GM12878 (cell line): Measurements from ENCODE around the gene CARD18. TPM values are rescaled to one million over a fixed set of nuclear protein-coding genes. Genes with fewer than 3 reads are reported as not detected.

Source experiments
- ATAC-seq: fragments of 200-7000 bp; cut with Tn5 transposase; 3 replicates; pipeline ENCODE4 v1.9.1; 2020; ENCODE audit warnings: mild to moderate bottlenecking, moderate library complexity
- BruUV-seq: library from RNA; stranded (reverse); fragments of 400-500 nt; replicated peaks from 2 replicates; lab custom pipeline; 2021; lab: Mats Ljungman, UMichigan
- CTCF ChIA-PET: fragments of 300-600 bp; sonication (Branson Sonifier 250); formaldehyde crosslinking; extraction: SDS; loops from one replicate; lab custom pipeline; 2021; ENCODE audit warnings: inconsistent platforms; lab: Yijun Ruan, JAX
- POLR2A ChIA-PET: fragments of 350-600 bp; formaldehyde crosslinking; extraction: SDS; loops from one replicate; lab custom pipeline; 2021; ENCODE audit warnings: inconsistent platforms; lab: Charles Lee
- RAD21 ChIA-PET: fragments of 300-600 bp; sonication (Branson Sonifier 250); formaldehyde crosslinking; loops from one replicate; lab custom pipeline; 2023; ENCODE audit warnings: antibody characterized with exemption; ENCODE audit not compliant: unreplicated experiment; lab: Charles Lee
- SMC1A ChIA-PET: fragments of 300-600 bp; sonication (Branson Sonifier 250); formaldehyde crosslinking; loops from one replicate; lab custom pipeline; 2023; ENCODE audit not compliant: unreplicated experiment, uncharacterized antibody; lab: Charles Lee
- DNase-seq: peaks from one replicate; pipeline ENCODE4 v3.0.0-alpha.2; 2011; ENCODE audit warnings: low read depth, low spot score
- FAIRE-seq: peaks from 3 replicates; lab custom pipeline; 2011; peaks lifted over from hg19 to GRCh38; lab: Jason Lieb, UNC
- H2AFZ ChIP-seq: 2 replicates; pipeline ENCODE4 v1.6.0; 2011; ENCODE audit warnings: low read depth, low read length, control low read depth; ENCODE audit not compliant: control insufficient read depth
- H3K27ac ChIP-seq: 2 replicates; pipeline ENCODE4 v1.5.1; 2011; ENCODE audit warnings: control low read depth; ENCODE audit not compliant: control insufficient read depth, insufficient read depth
- H3K27me3 ChIP-seq, 2 experiments: replicated peaks in 1 of 2; 2 replicates each; pipeline versions ENCODE4 v1.6.0 to v1.6.1; 2011; ENCODE audit warnings: low read length in 1 of 2; ENCODE audit not compliant: control insufficient read depth in 2 of 2, insufficient read depth in 2 of 2
- H3K36me3 ChIP-seq, 2 experiments: 2 replicates each; pipeline ENCODE4 v1.5.1; 2011; ENCODE audit warnings: low read length in 1 of 2; ENCODE audit not compliant: control insufficient read depth in 2 of 2, insufficient read depth in 2 of 2
- H3K4me1 ChIP-seq: 2 replicates; pipeline ENCODE4 v1.6.1; 2011; ENCODE audit warnings: mild to moderate bottlenecking, low read length, moderate library complexity, mixed read lengths; ENCODE audit not compliant: control insufficient read depth, insufficient read depth
- H3K4me2 ChIP-seq: 2 replicates; pipeline ENCODE4 v1.6.0; 2011; ENCODE audit warnings: control low read depth; ENCODE audit not compliant: control insufficient read depth, insufficient read depth
- H3K4me3 ChIP-seq: fragments of 200-600 bp; sonication (generic); 2 replicates; pipeline ENCODE4 v1.5.1; 2016
- H3K79me2 ChIP-seq: 2 replicates; pipeline ENCODE4 v1.6.0; 2011; ENCODE audit warnings: low read length; ENCODE audit not compliant: control insufficient read depth, insufficient read depth
- H3K9ac ChIP-seq: 2 replicates; pipeline ENCODE4 v1.8.0; 2011; ENCODE audit warnings: low read length, control low read depth, mixed read lengths; ENCODE audit not compliant: control insufficient read depth, insufficient read depth
- H3K9me3 ChIP-seq: replicated peaks from 3 replicates; pipeline ENCODE4 v1.5.1; 2011; ENCODE audit warnings: mild to moderate bottlenecking, low read length; ENCODE audit not compliant: control insufficient read depth, insufficient read depth
- H4K20me1 ChIP-seq: 2 replicates; pipeline ENCODE4 v1.6.0; 2011; ENCODE audit not compliant: control insufficient read depth, insufficient read depth
- CHD2 ChIP-seq: IDR thresholded peaks from 2 replicates; pipeline ENCODE4 v1.6.1; 2011; ENCODE audit warnings: low read depth, low read length, improper control_type of control experiment, borderline replicate concordance
- RAD51 ChIP-seq: fragments of 450-650 bp; IDR thresholded peaks from 2 replicates; pipeline ENCODE4 v1.6.1; 2016; ENCODE audit warnings: moderate library complexity, mild to moderate bottlenecking, inconsistent platforms
- TCF3 ChIP-seq: IDR thresholded peaks from 2 replicates; pipeline ENCODE4 v1.6.1; 2012; ENCODE audit warnings: low read depth, mild to moderate bottlenecking, low read length, borderline replicate concordance; ENCODE audit not compliant: insufficient read depth
- in situ Hi-C: fragments of 300-500 bp; cut with MboI; formaldehyde crosslinking; loops from 9 replicates; pipeline ENCODE4 v1.14.3; 2018; ENCODE audit warnings: mixed read lengths
- intact Hi-C: fragments of 100-400 bp; cut with micrococcal nuclease; formaldehyde crosslinking; loops from one replicate; pipeline ENCODE4 v1.14.2; 2022; ENCODE audit not compliant: unreplicated experiment
- polyA plus RNA-seq, 11 experiments: library from polyadenylated mRNA; depleted of rRNA in 4 of 11; unstranded in 6 of 11; stranded (reverse) in 5 of 11; fragments of >200 nt; fragmentation: Nextera tagmentation in 4 of 11; fragmentation: Illumina TruSeq in 1 of 11; extraction: Ambion mirVana in 4 of 11; extraction: Trizol in 1 of 11; gene quantifications; 1 replicate in 1 of 11; 2 replicates in 10 of 11; pipeline versions ENCODE4 v1.2.1 to v1.2.3, GENCODE V29; 2011 to 2016; ENCODE audit warnings: inconsistent platforms in 2 of 11, missing spikeins in 2 of 11, low read depth in 1 of 11
- total RNA-seq, 4 experiments: library from RNA; depleted of rRNA in 3 of 4; stranded (reverse); fragments of >200 nt in 3 of 4; fragmentation: Illumina TruSeq in 1 of 4; extraction: Trizol in 1 of 4; gene quantifications; 2 replicates each; pipeline versions ENCODE4 v1.2.1 to v1.2.3, GENCODE V29; 2013 to 2021
- TF ChIP-seq, protein P1 (sequence below): fragments of 450-650 bp; IDR thresholded peaks from 2 replicates; pipeline ENCODE4 v1.6.1; 2017; ENCODE audit warnings: antibody characterized with exemption, mild to moderate bottlenecking, moderate library complexity
- TF ChIP-seq, protein P2 (sequence below): fragments of 450-650 bp; formaldehyde crosslinking; IDR thresholded peaks from 2 replicates; pipeline ENCODE4 v1.5.0; 2022; ENCODE audit warnings: mild to moderate bottlenecking, missing genetic modification characterization

CARD18 gene
- total and polyA plus RNA-seq, 10 of the 15 experiments (the other 5 are each of a cell fraction or from before 2014, with no cell fraction given) = not detected

DNA sequence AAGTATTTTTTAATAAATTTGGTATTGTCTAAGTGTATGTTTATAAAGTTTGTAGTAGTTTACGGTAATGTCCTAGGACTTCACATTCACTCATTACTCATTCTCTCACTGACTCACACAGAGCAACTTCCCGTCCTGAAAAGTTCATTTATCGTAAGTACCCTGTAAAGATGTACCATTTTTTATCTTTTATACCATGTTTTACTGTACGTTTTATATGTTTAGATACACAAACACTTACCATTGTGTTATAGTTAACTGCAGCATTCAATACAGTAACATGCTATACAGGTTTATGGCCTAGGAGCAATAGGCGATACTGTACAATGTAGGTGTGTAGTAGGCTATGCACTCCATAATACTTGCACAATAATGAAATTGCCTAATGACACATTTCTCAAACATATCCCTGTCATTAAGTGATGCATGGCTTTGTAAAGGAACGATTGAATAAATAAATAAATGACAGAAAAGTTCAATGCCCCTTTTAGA, 12.5 kb upstream of the CARD18 start (continued):
- TF ChIP-seq, protein P1, sequence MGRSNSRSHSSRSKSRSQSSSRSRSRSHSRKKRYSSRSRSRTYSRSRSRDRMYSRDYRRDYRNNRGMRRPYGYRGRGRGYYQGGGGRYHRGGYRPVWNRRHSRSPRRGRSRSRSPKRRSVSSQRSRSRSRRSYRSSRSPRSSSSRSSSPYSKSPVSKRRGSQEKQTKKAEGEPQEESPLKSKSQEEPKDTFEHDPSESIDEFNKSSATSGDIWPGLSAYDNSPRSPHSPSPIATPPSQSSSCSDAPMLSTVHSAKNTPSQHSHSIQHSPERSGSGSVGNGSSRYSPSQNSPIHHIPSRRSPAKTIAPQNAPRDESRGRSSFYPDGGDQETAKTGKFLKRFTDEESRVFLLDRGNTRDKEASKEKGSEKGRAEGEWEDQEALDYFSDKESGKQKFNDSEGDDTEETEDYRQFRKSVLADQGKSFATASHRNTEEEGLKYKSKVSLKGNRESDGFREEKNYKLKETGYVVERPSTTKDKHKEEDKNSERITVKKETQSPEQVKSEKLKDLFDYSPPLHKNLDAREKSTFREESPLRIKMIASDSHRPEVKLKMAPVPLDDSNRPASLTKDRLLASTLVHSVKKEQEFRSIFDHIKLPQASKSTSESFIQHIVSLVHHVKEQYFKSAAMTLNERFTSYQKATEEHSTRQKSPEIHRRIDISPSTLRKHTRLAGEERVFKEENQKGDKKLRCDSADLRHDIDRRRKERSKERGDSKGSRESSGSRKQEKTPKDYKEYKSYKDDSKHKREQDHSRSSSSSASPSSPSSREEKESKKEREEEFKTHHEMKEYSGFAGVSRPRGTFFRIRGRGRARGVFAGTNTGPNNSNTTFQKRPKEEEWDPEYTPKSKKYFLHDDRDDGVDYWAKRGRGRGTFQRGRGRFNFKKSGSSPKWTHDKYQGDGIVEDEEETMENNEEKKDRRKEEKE = no peak
- TF ChIP-seq, protein P2, sequence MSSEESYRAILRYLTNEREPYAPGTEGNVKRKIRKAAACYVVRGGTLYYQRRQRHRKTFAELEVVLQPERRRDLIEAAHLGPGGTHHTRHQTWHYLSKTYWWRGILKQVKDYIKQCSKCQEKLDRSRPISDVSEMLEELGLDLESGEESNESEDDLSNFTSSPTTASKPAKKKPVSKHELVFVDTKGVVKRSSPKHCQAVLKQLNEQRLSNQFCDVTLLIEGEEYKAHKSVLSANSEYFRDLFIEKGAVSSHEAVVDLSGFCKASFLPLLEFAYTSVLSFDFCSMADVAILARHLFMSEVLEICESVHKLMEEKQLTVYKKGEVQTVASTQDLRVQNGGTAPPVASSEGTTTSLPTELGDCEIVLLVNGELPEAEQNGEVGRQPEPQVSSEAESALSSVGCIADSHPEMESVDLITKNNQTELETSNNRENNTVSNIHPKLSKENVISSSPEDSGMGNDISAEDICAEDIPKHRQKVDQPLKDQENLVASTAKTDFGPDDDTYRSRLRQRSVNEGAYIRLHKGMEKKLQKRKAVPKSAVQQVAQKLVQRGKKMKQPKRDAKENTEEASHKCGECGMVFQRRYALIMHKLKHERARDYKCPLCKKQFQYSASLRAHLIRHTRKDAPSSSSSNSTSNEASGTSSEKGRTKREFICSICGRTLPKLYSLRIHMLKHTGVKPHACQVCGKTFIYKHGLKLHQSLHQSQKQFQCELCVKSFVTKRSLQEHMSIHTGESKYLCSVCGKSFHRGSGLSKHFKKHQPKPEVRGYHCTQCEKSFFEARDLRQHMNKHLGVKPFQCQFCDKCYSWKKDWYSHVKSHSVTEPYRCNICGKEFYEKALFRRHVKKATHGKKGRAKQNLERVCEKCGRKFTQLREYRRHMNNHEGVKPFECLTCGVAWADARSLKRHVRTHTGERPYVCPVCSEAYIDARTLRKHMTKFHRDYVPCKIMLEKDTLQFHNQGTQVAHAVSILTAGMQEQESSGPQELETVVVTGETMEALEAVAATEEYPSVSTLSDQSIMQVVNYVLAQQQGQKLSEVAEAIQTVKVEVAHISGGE (CRISPR knock-in tag) = no peak
- TF ChIP-seq, all 136 proteins: peak for 0

- no peaks in the 10 kb centered on the region for H3K27me3 ChIP-seq
- ChIA-PET CTCF (no interaction called here), SMC1A (no interaction called here), RAD21 (no interaction called here), POLR2A (no interaction called here)
- BruUV-seq = no TSS peak
- no peaks in the 10 kb centered on the region for H3K4me1 ChIP-seq
- no peak for ATAC-seq
- H3K4me3 ChIP-seq = no peak overlapping the region
- no peaks in the 10 kb centered on the region for H3K9me3 ChIP-seq
- H4K20me1 ChIP-seq = no peaks in the 10 kb centered on the region
- no peaks in the 10 kb centered on the region for H3K36me3 ChIP-seq
- DNase-seq = no peak
- no peak overlapping the region for H3K9ac ChIP-seq
- H3K27ac ChIP-seq = no peak overlapping the region
- TF ChIP-seq RAD51 = no peak
- no peak for TF ChIP-seq TCF3
- no peak for TF ChIP-seq CHD2
- no peak overlapping the region for H3K4me2 ChIP-seq
- FAIRE-seq = no peak
- H3K79me2 ChIP-seq = no peaks in the 10 kb centered on the region
- intact Hi-C loops = no loop called here
- no peak overlapping the region for H2AFZ ChIP-seq
- in situ Hi-C loops = no loop called here
These were observed 9.9 kb upstream of the CARD18 start for GRCh38 chr11:105149477-105149876.
